Left kidney (tissue), 2 donors: ENCODE data around the gene HMCN1. TPM values are rescaled to one million over a fixed set of nuclear protein-coding genes. Genes with fewer than 3 reads are reported as not detected.
"Not testable (repeated sequence)": the region's sequence is repeated elsewhere in the genome, so short reads cannot be mapped to it uniquely, and the experiment has no call there.

Experiments used
- DNase-seq: peaks from one replicate; pipeline ENCODE4 v3.0.0-alpha.2; 2013
- polyA plus RNA-seq: library from polyadenylated mRNA; unstranded; fragments of 120-200 nt; gene quantifications from one replicate; pipeline ENCODE4 v1.2.1, GENCODE V29; 2013; ENCODE audit not compliant: insufficient read length

Gene HMCN1
- polyA plus RNA-seq, 1 donor, result 61.3 TPM

- no peak for DNase-seq
Measured at GRCh38 chr1:186152620-186153239, 418.5 kb downstream of the HMCN1 start.

- no peak for DNase-seq
Measured at GRCh38 chr1:186154651-186155050, 420.5 kb downstream of the HMCN1 start.

GRCh38 chr1:186155594-186155993 is 421.4 kb downstream of the HMCN1 start:
- peak; percentile 15 for DNase-seq

GRCh38 chr1:186162895-186163294 is 428.7 kb downstream of the HMCN1 start:
- DNase-seq, result not testable (repeated sequence)

GRCh38 chr1:186164773-186165172 is 430.6 kb downstream of the HMCN1 start:
- no peak for DNase-seq

- DNase-seq, result no peak
Measured at GRCh38 chr1:186165303-186165702, 431.1 kb downstream of the HMCN1 start.

- no peak for DNase-seq
Measured at GRCh38 chr1:186167096-186167668, 433.0 kb downstream of the HMCN1 start.

- no peak for DNase-seq
Measured at GRCh38 chr1:186175588-186175987, 441.4 kb downstream of the HMCN1 start.

GRCh38 chr1:186178426-186179043 is 444.3 kb downstream of the HMCN1 start:
- no peak for DNase-seq

- DNase-seq, result no peak
Measured at GRCh38 chr1:186179231-186179630, 445.0 kb downstream of the HMCN1 start.

GRCh38 chr1:186183219-186183618 is 449.0 kb downstream of the HMCN1 start:
- no peak for DNase-seq

- no peak for DNase-seq
Measured at GRCh38 chr1:186183970-186184628, 449.9 kb downstream of the HMCN1 start.

- DNase-seq, result not testable (repeated sequence)
Measured at GRCh38 chr1:186186251-186186650, 452.1 kb downstream of the HMCN1 start.

- no peak for DNase-seq
Measured at GRCh38 chr1:186187601-186188000, 453.4 kb downstream of the HMCN1 start.

- DNase-seq, result no peak
Measured at GRCh38 chr1:186188004-186188539, 453.9 kb downstream of the HMCN1 start.

GRCh38 chr1:186188736-186189135 is 454.5 kb downstream of the HMCN1 start:
- no peak for DNase-seq

- no peak for DNase-seq
Measured at GRCh38 chr1:186189156-186189555, 455.0 kb downstream of the HMCN1 start.

GRCh38 chr1:186191511-186191910 is 457.3 kb downstream of the HMCN1 start:
- no peak for DNase-seq

GRCh38 chr1:186193224-186193623 is 459.0 kb downstream of the HMCN1 start:
- DNase-seq, result no peak

- no peak for DNase-seq
Measured at GRCh38 chr1:186194107-186194756, 460.0 kb downstream of the HMCN1 start.

- no peak for DNase-seq
Measured at GRCh38 chr1:186195377-186195931, 461.3 kb downstream of the HMCN1 start.

GRCh38 chr1:186202271-186202764 is 468.1 kb downstream of the HMCN1 start:
- DNase-seq, result no peak
